Panc1 (cell line): ENCODE data around the gene AMOTL1. TPM values are rescaled to one million over a fixed set of nuclear protein-coding genes. Genes with fewer than 3 reads are reported as not detected.

Source experiments
- ATAC-seq: fragments of 200-7000 bp; cut with Tn5 transposase; 2 replicates; pipeline ENCODE4 v1.9.1; 2020; ENCODE audit warnings: mild to moderate bottlenecking, moderate library complexity
- BruUV-seq: library from RNA; stranded (reverse); fragments of 400-500 nt; replicated peaks from 2 replicates; lab custom pipeline; 2021; lab: Mats Ljungman, UMichigan
- CTCF ChIA-PET: fragments of 300-600 bp; sonication (Branson Sonifier 250); formaldehyde crosslinking; loops from one replicate; lab custom pipeline; 2022; ENCODE audit warnings: antibody characterized with exemption; lab: Charles Lee
- POLR2A ChIA-PET: fragments of 300-600 bp; sonication (Branson Sonifier 250); formaldehyde crosslinking; loops from one replicate; lab custom pipeline; 2022; ENCODE audit warnings: antibody characterized with exemption; lab: Charles Lee
- DNase-seq: peaks from one replicate; pipeline ENCODE4 v3.0.0-alpha.2; 2010; ENCODE audit warnings: low read depth, low spot score
- H3K27ac ChIP-seq: 2 replicates; pipeline ENCODE4 v1.5.1; 2011; ENCODE audit warnings: mild to moderate bottlenecking, low read length, inconsistent platforms
- H3K27me3 ChIP-seq: fragments of 200-500 bp; sonication (Bioruptor generic); 2 replicates; pipeline ENCODE4 v1.6.0; 2014; ENCODE audit warnings: low read length, inconsistent platforms; ENCODE audit not compliant: control insufficient read depth, insufficient read depth
- H3K36me3 ChIP-seq: fragments of 200-500 bp; sonication (Bioruptor generic); 2 replicates; pipeline ENCODE4 v1.5.1; 2014; ENCODE audit warnings: inconsistent platforms, mild to moderate bottlenecking, low read length, moderate library complexity; ENCODE audit not compliant: control insufficient read depth, insufficient read depth
- H3K4me1 ChIP-seq: 2 replicates; pipeline ENCODE4 v1.5.1; 2011; ENCODE audit warnings: inconsistent platforms, mild to moderate bottlenecking, low read length, moderate library complexity; ENCODE audit not compliant: control insufficient read depth, insufficient read depth
- H3K4me3 ChIP-seq, 2 experiments: 2 replicates each; pipeline ENCODE4 v1.5.1; 2011 to 2012; ENCODE audit warnings: low read depth in 2 of 2, low read length in 2 of 2, mild to moderate bottlenecking in 2 of 2, inconsistent platforms in 1 of 2, moderate library complexity in 1 of 2
- H3K9me3 ChIP-seq: fragments of 200-500 bp; sonication (Bioruptor generic); 2 replicates; pipeline ENCODE4 v1.5.1; 2014; ENCODE audit warnings: low read depth, mild to moderate bottlenecking, inconsistent platforms, low read length, moderate library complexity; ENCODE audit not compliant: control insufficient read depth, insufficient read depth
- CTCF ChIP-seq: fragments of 450-650 bp; IDR thresholded peaks from 2 replicates; pipeline ENCODE4 v1.5.1; 2017; ENCODE audit warnings: mild to moderate bottlenecking
- POLR2AphosphoS5 ChIP-seq: IDR thresholded peaks from 2 replicates; pipeline ENCODE4 v1.6.1; 2012; ENCODE audit warnings: mild to moderate bottlenecking, low read depth, low read length, moderate library complexity
- SIN3A ChIP-seq: IDR thresholded peaks from 2 replicates; pipeline ENCODE4 v1.6.1; 2012; ENCODE audit warnings: low read depth, mild to moderate bottlenecking, low read length, moderate library complexity, borderline replicate concordance; ENCODE audit not compliant: insufficient read depth
- TCF7L2 ChIP-seq: IDR thresholded peaks from 2 replicates; pipeline ENCODE4 v1.6.1; 2011; ENCODE audit warnings: mild to moderate bottlenecking, low read depth, low read length, inconsistent platforms
- in situ Hi-C: cut with HindIII; loops from 2 replicates; pipeline ENCODE4 v1.10.0; 2016; ENCODE audit warnings: low sequenced_read_pairs, low pct_unique_long_range_greater_than_20kb
- intact Hi-C: fragments of 100-400 bp; cut with micrococcal nuclease; formaldehyde crosslinking; loops from one replicate; pipeline ENCODE4 v1.10.0; 2022; ENCODE audit not compliant: unreplicated experiment
- total RNA-seq: library from RNA; stranded (reverse); gene quantifications from one replicate; pipeline ENCODE4 v1.2.1, GENCODE V29; 2021; ENCODE audit not compliant: unreplicated experiment
- TF ChIP-seq, protein P1 (sequence below), 2 experiments: IDR thresholded peaks; 2 replicates each; pipeline ENCODE4 v1.6.1; 2011 to 2012; ENCODE audit warnings: low read depth in 2 of 2, control low read depth in 1 of 2, low read length in 1 of 2, mild to moderate bottlenecking in 1 of 2, moderate library complexity in 1 of 2; ENCODE audit not compliant: insufficient read depth in 1 of 2

AMOTL1 gene
- total RNA-seq, 1 experiment from 2014 or later = 16.0 TPM

- ATAC-seq = no peak
- DNase-seq = no peak
- POLR2A ChIA-PET = no interaction called here
- no peaks in the 10 kb centered on the region for H3K36me3 ChIP-seq
- H3K27ac ChIP-seq = no peak overlapping the region
- TF ChIP-seq SIN3A (no peak), TCF7L2 (no peak), CTCF (no peak), POLR2AphosphoS5 (no peak)
- TF ChIP-seq, protein P1, sequence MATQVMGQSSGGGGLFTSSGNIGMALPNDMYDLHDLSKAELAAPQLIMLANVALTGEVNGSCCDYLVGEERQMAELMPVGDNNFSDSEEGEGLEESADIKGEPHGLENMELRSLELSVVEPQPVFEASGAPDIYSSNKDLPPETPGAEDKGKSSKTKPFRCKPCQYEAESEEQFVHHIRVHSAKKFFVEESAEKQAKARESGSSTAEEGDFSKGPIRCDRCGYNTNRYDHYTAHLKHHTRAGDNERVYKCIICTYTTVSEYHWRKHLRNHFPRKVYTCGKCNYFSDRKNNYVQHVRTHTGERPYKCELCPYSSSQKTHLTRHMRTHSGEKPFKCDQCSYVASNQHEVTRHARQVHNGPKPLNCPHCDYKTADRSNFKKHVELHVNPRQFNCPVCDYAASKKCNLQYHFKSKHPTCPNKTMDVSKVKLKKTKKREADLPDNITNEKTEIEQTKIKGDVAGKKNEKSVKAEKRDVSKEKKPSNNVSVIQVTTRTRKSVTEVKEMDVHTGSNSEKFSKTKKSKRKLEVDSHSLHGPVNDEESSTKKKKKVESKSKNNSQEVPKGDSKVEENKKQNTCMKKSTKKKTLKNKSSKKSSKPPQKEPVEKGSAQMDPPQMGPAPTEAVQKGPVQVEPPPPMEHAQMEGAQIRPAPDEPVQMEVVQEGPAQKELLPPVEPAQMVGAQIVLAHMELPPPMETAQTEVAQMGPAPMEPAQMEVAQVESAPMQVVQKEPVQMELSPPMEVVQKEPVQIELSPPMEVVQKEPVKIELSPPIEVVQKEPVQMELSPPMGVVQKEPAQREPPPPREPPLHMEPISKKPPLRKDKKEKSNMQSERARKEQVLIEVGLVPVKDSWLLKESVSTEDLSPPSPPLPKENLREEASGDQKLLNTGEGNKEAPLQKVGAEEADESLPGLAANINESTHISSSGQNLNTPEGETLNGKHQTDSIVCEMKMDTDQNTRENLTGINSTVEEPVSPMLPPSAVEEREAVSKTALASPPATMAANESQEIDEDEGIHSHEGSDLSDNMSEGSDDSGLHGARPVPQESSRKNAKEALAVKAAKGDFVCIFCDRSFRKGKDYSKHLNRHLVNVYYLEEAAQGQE (IDR thresholded peaks at IDR 0.05; ENCODE audit: insufficient read depth in 1 of 2, low read depth in 2 of 2, low read length in 1 of 2) = no peak
- H3K4me3 ChIP-seq = no peak overlapping the region
- H3K9me3 ChIP-seq = no peaks in the 10 kb centered on the region
- in situ Hi-C loops = no loop called here
- intact Hi-C loops = no loop called here
- no peaks in the 10 kb centered on the region for H3K27me3 ChIP-seq
- BruUV-seq = no TSS peak
- CTCF ChIA-PET = no interaction called here
- H3K4me1 ChIP-seq = no peaks in the 10 kb centered on the region
Measured at GRCh38 chr11:94825481-94825880, 57.3 kb downstream of the AMOTL1 start.

DNA sequence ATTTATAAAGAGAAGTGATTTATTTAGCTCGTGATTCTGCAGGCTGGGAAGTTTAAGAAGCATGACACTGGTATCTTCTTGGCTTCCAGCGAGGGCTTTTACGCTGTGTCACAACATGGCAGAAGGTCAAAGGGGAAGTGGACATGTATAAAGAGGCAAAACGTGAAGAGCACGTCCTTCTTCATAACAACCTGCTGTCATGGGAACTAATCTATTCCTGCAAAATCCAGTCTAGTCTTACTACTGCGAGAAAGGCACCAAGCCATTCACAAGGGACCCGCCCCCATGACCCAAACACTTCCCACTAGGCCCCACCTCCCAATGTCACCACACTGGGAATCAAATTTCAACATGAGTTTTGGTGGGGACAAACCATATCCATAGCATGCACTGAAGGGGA, 58.3 kb downstream of the AMOTL1 start:
- BruUV-seq = no TSS peak
- TF ChIP-seq SIN3A (no peak), POLR2AphosphoS5 (no peak), CTCF (no peak), TCF7L2 (no peak)
- TF ChIP-seq, protein P1 (IDR thresholded peaks at IDR 0.05; ENCODE audit: insufficient read depth in 1 of 2, low read depth in 2 of 2, low read length in 1 of 2) = no peak
- ATAC-seq (no peak), DNase-seq (no peak)
- H3K36me3 ChIP-seq = no peaks in the 10 kb centered on the region
- no peaks in the 10 kb centered on the region for H3K27me3 ChIP-seq
- ChIA-PET CTCF (no interaction called here), POLR2A (no interaction called here)
- H3K9me3 ChIP-seq = no peaks in the 10 kb centered on the region
- intact Hi-C loops (no loop called here), in situ Hi-C loops (no loop called here)
- no peaks in the 10 kb centered on the region for H3K4me1 ChIP-seq
- no peak overlapping the region for H3K27ac ChIP-seq
- H3K4me3 ChIP-seq = no peak overlapping the region
